ENCODE measurements around the gene TMEM97.
A peak's percentile ranks its signal among the peaks of the same experiment; 100 is the strongest.

TMEM97 gene

DNA sequence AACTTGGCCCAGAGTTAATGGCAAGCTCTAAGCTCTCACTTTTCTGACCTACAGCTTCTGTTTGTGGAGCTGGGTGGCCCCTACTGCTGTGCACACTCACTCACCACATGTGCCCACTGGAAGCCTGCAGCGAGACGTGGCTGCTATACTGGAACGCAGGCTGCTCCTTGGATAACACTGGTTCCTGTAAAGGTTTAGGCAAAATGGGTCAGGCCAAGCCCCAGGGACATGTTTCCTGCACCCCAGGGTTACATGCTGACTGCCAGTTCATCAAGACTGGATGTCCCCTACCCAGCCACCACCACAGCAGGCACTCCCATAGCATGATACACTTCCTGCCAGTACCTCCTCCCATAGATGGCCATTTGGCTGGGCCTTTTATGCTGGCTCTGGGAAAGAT, 30.0 kb downstream of the TMEM97 start:
- H3K27ac ChIP-seq (ENCODE audit: low read depth, low read length): no peak overlapping the region

DNA sequence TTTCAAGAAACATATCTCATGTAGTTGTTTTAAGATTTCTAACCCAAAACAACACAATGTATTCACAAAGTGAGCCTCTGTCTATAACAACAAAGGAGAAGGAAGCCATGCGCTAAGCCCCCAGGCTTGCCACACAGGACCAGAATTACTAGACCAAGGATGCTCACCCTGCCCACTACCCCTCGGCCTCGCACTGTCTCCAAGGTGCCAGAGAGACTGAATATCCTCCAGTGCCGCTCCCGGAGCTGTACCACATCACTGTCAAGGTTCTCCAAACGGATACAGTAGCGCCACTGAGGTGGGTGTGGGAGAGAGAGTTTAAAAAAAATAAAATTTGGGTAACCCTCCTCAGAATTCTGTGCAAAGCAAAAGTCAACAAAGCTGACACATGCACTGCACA, 31.3 kb downstream of the TMEM97 start:
- H3K27me3 ChIP-seq (ENCODE audit: control insufficient read depth, insufficient read depth, low read length): no peaks in the 10 kb centered on the region
- H3K9me3 ChIP-seq (ENCODE audit: control insufficient read depth, insufficient read depth, low read length): no peaks in the 10 kb centered on the region
- H3K4me1 ChIP-seq (ENCODE audit: control insufficient read depth, insufficient read depth, low read length): peaks cover 16% of the 10 kb centered on the region
- peaks cover 95% of the 10 kb centered on the region for H3K36me3 ChIP-seq (ENCODE audit: control insufficient read depth, insufficient read depth, low read length)
- H3K4me3 ChIP-seq (ENCODE audit: low read depth, low read length): no peak overlapping the region
- H3K9ac ChIP-seq (ENCODE audit: low read depth, low read length): no peak overlapping the region
- H3K27ac ChIP-seq (ENCODE audit: low read depth, low read length): no peak overlapping the region

More for the DNA sequence above, 30.0 kb downstream of the TMEM97 start:
- Histone ChIP-seq H3K4me3 (ENCODE audit: low read depth, low read length) (no peak overlapping the region), H3K36me3 (ENCODE audit: control insufficient read depth, insufficient read depth, low read length) (peaks cover 95% of the 10 kb centered on the region), H3K27me3 (ENCODE audit: control insufficient read depth, insufficient read depth, low read length) (no peaks in the 10 kb centered on the region), H3K9me3 (ENCODE audit: control insufficient read depth, insufficient read depth, low read length) (no peaks in the 10 kb centered on the region), H3K4me1 (ENCODE audit: control insufficient read depth, insufficient read depth, low read length) (peaks cover 16% of the 10 kb centered on the region), H3K9ac (ENCODE audit: low read depth, low read length) (no peak overlapping the region)

DNA sequence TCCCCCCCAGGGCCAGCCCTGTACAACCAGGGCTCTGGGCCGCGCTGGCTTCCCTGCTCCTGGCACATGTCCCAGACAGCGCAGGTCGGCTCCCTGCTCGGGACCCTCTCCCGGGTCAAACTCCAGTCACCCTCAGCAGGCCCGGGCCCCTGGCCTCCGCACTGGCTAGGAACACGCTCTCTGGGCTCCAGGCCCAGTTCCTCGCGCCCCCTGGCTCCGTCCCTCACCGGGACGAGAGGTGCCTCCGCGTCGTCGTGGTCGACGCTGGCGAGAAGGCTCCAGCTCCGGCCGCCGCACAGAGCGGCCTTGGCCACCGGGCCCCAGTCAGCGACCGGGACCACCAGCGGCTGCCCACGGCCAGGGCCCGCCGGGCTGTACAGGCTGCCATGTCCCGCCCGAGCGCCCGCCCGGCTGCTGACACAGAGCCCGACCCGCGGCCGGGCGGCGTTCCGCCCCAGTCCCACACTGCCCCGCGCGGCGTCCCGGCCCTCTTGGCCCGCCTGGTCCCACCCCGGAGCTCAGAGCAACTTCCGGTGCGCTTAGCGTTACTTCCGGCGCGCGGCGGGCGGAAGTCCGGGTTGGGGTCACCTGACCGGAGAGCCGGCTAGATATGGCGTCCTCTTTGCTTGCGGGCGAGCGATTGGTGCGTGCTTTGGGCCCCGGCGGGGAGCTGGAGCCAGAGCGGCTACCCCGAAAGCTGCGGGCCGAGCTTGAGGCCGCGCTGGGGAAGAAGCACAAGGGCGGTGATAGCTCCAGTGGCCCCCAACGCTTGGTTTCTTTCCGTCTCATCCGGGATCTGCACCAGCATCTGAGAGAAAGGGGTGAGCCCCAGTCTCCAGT, 38.3 kb downstream of the TMEM97 start, which contains the start of gene POLDIP2:
Gene POLDIP2, minus strand, starts transcription at position 467 of the 840 bp plus-strand sequence. Its CDS starts 79 bp downstream, at position 388.
- Histone ChIP-seq H3K4me3 (ENCODE audit: low read depth, low read length) (peak within 1 kb of the TSS; percentile 91), H3K9me3 (ENCODE audit: control insufficient read depth, insufficient read depth, low read length) (no peaks in the 10 kb centered on the region), H3K27me3 (ENCODE audit: control insufficient read depth, insufficient read depth, low read length) (no peaks in the 10 kb centered on the region), H3K27ac (ENCODE audit: low read depth, low read length) (peak within 1 kb of the TSS; percentile 73), H3K9ac (ENCODE audit: low read depth, low read length) (peak within 1 kb of the TSS; percentile 86), H3K4me1 (ENCODE audit: control insufficient read depth, insufficient read depth, low read length) (peaks cover 8% of the 10 kb centered on the region; the same call in 1 of the 2 replicates), H3K36me3 (ENCODE audit: control insufficient read depth, insufficient read depth, low read length) (peaks cover 57% of the 10 kb centered on the region)

DNA sequence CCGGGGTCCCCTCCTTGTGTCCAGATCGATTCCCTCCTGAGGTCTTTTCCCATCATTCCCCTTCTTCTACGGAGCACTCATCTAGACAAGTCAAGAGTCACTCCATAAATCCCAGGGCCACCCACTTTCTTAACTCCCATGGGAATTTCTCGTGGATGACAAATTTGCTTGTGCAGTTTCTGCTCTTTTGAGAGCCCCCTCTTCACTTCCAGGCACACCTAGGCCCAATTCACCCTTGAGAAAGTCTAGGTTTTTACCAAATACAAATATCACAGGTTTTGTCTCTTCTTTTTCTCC, 38.8 kb downstream of the TMEM97 start:
- H3K27me3 ChIP-seq (ENCODE audit: control insufficient read depth, insufficient read depth, low read length): no peaks in the 10 kb centered on the region
- H3K4me1 ChIP-seq (ENCODE audit: control insufficient read depth, insufficient read depth, low read length): peaks cover 8% of the 10 kb centered on the region; the same call in 1 of the 2 replicates
- H3K4me3 ChIP-seq (ENCODE audit: low read depth, low read length): peak overlapping the region; percentile 91
- H3K27ac ChIP-seq (ENCODE audit: low read depth, low read length): peak overlapping the region; percentile 73
- peak overlapping the region; percentile 86 for H3K9ac ChIP-seq (ENCODE audit: low read depth, low read length)
- H3K9me3 ChIP-seq (ENCODE audit: control insufficient read depth, insufficient read depth, low read length): no peaks in the 10 kb centered on the region
- peaks cover 59% of the 10 kb centered on the region for H3K36me3 ChIP-seq (ENCODE audit: control insufficient read depth, insufficient read depth, low read length)

DNA sequence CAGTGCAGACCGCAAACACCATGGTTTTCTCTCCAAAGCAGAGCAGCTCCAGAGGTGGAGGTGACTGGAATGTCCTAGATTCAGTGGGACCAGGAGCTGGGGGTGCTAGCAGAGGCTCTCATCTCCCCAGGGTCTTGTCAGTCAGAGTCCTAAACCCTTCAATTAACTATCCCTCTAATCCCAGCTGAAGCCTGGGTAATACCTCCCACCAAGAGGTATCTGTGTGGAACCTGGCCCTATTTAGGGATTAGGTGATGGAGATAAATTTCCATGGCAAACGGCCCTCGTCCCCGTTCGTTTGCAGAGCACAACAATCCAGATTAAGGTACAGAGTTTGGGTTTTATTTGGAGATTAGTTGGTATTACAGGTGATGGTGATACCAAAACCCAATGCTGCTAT, 44.2 kb downstream of the TMEM97 start:
- Histone ChIP-seq H3K4me3 (ENCODE audit: low read depth, low read length) (no peak overlapping the region), H3K27me3 (ENCODE audit: control insufficient read depth, insufficient read depth, low read length) (no peaks in the 10 kb centered on the region), H3K9me3 (ENCODE audit: control insufficient read depth, insufficient read depth, low read length) (no peaks in the 10 kb centered on the region), H3K4me1 (ENCODE audit: control insufficient read depth, insufficient read depth, low read length) (peaks cover 3% of the 10 kb centered on the region; the same call in 1 of the 2 replicates), H3K27ac (ENCODE audit: low read depth, low read length) (no peak overlapping the region), H3K9ac (ENCODE audit: low read depth, low read length) (no peak overlapping the region), H3K36me3 (ENCODE audit: control insufficient read depth, insufficient read depth, low read length) (peaks cover 45% of the 10 kb centered on the region)

DNA sequence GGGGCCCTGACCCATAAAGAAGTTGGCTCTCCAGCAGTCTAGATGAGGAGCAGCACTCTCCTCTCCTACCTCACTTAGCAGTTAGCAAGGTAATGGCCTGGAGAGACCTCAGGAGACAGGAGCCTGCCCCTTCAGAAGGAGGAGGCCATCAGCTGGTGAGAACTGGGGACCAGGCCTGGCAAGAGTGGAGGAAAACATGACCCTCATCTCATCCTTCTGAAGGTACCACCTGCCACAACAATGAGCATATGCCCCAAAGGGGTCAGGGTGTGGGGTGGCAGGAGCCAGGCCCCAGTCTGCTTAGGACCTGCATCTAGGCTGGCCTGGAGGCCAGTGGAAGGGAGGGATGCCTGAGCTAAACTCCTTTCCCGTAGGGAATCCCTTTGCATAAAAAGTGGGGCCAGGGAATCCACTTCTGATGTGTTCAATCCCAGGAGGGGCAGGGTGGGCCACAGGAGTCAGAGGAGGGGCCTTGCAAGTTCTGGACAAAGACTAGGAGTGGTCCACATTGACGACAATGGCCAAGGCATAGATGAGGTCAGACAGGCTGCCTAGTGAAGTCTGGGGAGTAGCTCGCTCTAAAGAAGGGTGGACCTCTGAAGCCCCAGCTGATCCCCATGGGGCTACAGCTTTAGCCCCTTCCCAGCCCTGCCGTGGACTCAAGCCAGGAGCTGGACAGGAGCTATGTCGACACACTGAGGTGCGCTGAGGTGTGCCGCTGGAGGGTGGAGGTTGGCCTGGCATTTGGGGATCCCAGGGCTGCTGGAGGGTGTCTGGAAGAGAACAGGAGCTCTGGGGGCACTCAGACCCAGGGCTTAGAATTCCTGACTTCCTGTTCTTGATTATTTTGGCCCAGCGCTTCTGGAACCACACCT, 45.0 kb downstream of the TMEM97 start:
- H3K4me3 ChIP-seq (ENCODE audit: low read depth, low read length): no peak overlapping the region
- no peaks in the 10 kb centered on the region for H3K4me1 ChIP-seq (ENCODE audit: control insufficient read depth, insufficient read depth, low read length)

DNA sequence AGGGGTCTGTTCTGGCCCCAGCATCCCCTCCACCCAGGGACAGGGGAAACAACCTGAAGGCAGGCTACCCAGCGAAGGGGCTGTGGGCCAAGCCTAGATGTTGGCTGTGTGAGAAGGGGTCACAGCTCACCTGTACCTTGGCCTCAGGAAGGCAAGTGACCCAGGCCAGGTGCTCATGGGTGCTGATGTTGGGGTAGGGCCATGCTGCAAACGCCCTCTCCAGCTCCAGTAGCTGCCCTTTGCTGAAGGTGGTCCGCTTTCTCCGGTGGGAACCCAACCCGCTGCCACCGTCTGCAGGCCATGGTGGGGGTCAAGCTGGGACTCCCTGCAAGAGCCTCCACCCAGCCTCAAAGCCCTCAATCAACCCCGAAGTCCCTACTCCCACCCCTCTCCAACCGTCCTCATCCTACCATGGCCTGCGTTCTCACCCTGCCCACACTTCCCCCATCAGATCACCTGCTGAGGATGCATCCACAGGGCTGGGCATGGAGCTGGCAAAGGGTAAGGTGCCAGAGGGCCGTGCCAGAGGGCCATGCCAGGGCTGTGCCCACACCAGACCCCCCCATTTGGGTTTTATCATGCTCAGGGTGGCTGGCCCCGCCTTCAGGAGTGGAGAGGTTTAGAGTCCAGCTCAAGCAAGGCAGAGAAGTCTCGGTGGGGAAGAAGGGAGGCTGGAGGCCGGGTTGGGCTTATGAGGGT, 45.8 kb downstream of the TMEM97 start, which contains the start of gene SEBOX:
Gene SEBOX, minus strand, starts transcription at position 535 of the 699 bp plus-strand sequence. Its CDS starts 48 bp downstream, at position 487.
- peaks cover 2% of the 10 kb centered on the region; the same call in 1 of the 2 replicates for H3K4me1 ChIP-seq (ENCODE audit: control insufficient read depth, insufficient read depth, low read length)
- no peaks in the 10 kb centered on the region for H3K27me3 ChIP-seq (ENCODE audit: control insufficient read depth, insufficient read depth, low read length)
- H3K27ac ChIP-seq (ENCODE audit: low read depth, low read length): no peak within 1 kb of the TSS
- H3K9ac ChIP-seq (ENCODE audit: low read depth, low read length): no peak within 1 kb of the TSS
- H3K4me3 ChIP-seq (ENCODE audit: low read depth, low read length): no peak within 1 kb of the TSS
- peaks cover 40% of the 10 kb centered on the region for H3K36me3 ChIP-seq (ENCODE audit: control insufficient read depth, insufficient read depth, low read length)
- H3K9me3 ChIP-seq (ENCODE audit: control insufficient read depth, insufficient read depth, low read length): no peaks in the 10 kb centered on the region

More for the DNA sequence above, 45.0 kb downstream of the TMEM97 start:
- Histone ChIP-seq H3K9ac (ENCODE audit: low read depth, low read length) (no peak overlapping the region), H3K36me3 (ENCODE audit: control insufficient read depth, insufficient read depth, low read length) (peaks cover 45% of the 10 kb centered on the region), H3K27me3 (ENCODE audit: control insufficient read depth, insufficient read depth, low read length) (no peaks in the 10 kb centered on the region), H3K27ac (ENCODE audit: low read depth, low read length) (no peak overlapping the region), H3K9me3 (ENCODE audit: control insufficient read depth, insufficient read depth, low read length) (no peaks in the 10 kb centered on the region)

DNA sequence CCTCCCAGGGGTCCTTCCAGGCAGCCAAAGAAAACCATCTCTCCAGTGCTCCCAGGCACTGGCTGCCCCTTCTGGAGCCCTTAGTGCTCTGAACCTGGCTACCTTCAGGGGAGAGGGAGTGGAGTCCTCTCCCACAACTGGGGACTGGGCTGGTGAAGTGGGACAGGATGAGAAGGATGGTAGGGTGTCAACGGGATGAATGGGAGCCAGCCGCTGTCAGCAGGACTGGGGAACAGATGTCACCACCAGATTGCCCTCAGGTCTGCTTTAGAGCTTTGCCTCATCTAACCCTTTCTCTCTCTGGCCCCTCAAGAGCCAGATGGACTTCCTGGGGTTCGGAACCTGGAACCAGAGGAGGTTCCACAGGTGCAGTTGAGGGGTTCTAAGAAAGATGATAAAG, 46.5 kb downstream of the TMEM97 start:
- Histone ChIP-seq H3K27me3 (ENCODE audit: control insufficient read depth, insufficient read depth, low read length) (no peaks in the 10 kb centered on the region), H3K9ac (ENCODE audit: low read depth, low read length) (no peak overlapping the region), H3K4me3 (ENCODE audit: low read depth, low read length) (no peak overlapping the region), H3K27ac (ENCODE audit: low read depth, low read length) (no peak overlapping the region), H3K4me1 (ENCODE audit: control insufficient read depth, insufficient read depth, low read length) (peaks cover 7% of the 10 kb centered on the region), H3K9me3 (ENCODE audit: control insufficient read depth, insufficient read depth, low read length) (no peaks in the 10 kb centered on the region), H3K36me3 (ENCODE audit: control insufficient read depth, insufficient read depth, low read length) (peaks cover 34% of the 10 kb centered on the region)

DNA sequence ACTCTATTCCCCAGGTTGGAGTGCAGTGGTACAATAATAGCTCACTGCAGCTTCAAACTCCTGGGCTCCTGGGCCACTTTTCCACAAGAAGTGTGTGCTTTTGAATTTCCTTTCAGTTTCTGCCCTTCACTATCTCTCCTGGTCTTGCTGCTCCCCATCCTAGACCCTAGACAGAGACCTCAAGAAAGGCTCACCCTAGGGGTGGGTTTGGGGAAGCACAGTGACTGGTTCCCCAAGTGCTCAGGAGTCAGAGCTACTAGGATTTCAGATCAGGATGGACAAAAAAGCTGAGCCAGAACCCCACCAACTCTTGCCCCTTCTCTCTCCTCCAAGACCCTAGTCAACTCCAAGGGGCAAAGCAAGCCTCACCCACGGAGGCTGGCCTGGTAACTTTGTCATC, 47.6 kb downstream of the TMEM97 start:
- peaks cover 22% of the 10 kb centered on the region for H3K36me3 ChIP-seq (ENCODE audit: control insufficient read depth, insufficient read depth, low read length)
- no peaks in the 10 kb centered on the region for H3K27me3 ChIP-seq (ENCODE audit: control insufficient read depth, insufficient read depth, low read length)
- no peak overlapping the region for H3K4me3 ChIP-seq (ENCODE audit: low read depth, low read length)
- H3K9ac ChIP-seq (ENCODE audit: low read depth, low read length): no peak overlapping the region
- no peaks in the 10 kb centered on the region for H3K9me3 ChIP-seq (ENCODE audit: control insufficient read depth, insufficient read depth, low read length)
- H3K27ac ChIP-seq (ENCODE audit: low read depth, low read length): no peak overlapping the region
- H3K4me1 ChIP-seq (ENCODE audit: control insufficient read depth, insufficient read depth, low read length): peaks cover 14% of the 10 kb centered on the region

DNA sequence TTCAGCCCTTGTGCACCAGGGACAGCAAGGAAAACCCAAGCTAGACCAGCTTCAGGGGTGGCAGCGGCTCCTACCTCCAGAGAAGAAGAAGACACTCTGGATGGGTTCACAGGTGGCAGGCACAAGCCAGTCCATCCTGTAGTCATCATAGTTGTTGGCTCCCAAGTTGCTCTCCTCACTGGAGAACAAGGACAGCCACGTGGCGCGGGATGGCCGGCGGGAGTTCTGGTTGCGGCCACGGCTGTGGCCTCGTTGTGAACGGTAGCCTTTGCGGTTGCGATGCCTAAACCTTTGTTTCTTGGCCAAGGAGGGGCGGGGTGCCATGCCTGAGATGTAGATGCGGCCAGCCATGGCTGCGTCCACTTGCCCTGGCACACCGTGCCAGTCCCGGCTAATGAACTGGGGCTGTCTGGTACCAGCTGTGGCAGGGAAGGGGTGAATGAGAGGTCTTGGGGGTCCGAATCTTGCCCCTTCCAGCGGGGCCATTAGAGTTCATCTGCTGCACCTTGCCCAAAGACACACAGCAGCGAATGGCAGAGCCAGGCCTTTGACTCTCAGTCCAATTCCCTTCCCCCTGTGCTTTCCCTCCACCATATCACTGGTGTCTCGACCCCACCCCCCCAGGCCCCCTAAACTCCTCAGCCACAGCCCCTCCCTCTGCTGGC, 48.8 kb downstream of the TMEM97 start:
- Histone ChIP-seq H3K27ac (ENCODE audit: low read depth, low read length) (no peak overlapping the region), H3K9me3 (ENCODE audit: control insufficient read depth, insufficient read depth, low read length) (no peaks in the 10 kb centered on the region), H3K27me3 (ENCODE audit: control insufficient read depth, insufficient read depth, low read length) (peaks cover 10% of the 10 kb centered on the region), H3K9ac (ENCODE audit: low read depth, low read length) (no peak overlapping the region), H3K36me3 (ENCODE audit: control insufficient read depth, insufficient read depth, low read length) (peaks cover 11% of the 10 kb centered on the region), H3K4me1 (ENCODE audit: control insufficient read depth, insufficient read depth, low read length) (peaks cover 17% of the 10 kb centered on the region), H3K4me3 (ENCODE audit: low read depth, low read length) (no peak overlapping the region)

Measured in HUES48 (cell line).